GM12801 (cell line): Measurements from ENCODE around the gene CACNG1.

Experiments used
- TF ChIP-seq, protein P1 (sequence below): IDR thresholded peaks from one replicate; pipeline ENCODE4 v1.5.1; 2011; ENCODE audit warnings: control low read depth; ENCODE audit not compliant: insufficient read length; ENCODE audit errors: extremely low read depth

The CACNG1 gene

DNA sequence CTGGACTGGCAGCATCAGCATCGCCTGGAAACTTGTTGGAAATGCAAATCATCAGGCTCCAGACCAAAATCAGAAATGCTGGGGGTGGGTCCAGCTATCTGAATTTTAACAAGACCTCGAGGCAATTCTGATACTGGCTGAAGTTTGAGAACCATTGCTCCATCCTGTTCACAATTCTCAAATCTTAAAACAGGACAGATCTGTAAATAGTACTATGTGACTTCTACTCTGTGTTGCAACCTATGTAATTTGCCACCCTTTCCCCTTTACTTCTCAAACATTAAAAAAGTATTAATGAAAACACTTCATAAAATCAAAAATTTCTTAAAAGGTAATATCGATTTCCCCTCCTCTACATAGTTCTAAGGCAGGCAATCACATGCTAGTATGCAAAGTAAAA, 28.5 kb downstream of the CACNG1 start:
- TF ChIP-seq, protein P1, sequence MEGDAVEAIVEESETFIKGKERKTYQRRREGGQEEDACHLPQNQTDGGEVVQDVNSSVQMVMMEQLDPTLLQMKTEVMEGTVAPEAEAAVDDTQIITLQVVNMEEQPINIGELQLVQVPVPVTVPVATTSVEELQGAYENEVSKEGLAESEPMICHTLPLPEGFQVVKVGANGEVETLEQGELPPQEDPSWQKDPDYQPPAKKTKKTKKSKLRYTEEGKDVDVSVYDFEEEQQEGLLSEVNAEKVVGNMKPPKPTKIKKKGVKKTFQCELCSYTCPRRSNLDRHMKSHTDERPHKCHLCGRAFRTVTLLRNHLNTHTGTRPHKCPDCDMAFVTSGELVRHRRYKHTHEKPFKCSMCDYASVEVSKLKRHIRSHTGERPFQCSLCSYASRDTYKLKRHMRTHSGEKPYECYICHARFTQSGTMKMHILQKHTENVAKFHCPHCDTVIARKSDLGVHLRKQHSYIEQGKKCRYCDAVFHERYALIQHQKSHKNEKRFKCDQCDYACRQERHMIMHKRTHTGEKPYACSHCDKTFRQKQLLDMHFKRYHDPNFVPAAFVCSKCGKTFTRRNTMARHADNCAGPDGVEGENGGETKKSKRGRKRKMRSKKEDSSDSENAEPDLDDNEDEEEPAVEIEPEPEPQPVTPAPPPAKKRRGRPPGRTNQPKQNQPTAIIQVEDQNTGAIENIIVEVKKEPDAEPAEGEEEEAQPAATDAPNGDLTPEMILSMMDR, result no peak

DNA sequence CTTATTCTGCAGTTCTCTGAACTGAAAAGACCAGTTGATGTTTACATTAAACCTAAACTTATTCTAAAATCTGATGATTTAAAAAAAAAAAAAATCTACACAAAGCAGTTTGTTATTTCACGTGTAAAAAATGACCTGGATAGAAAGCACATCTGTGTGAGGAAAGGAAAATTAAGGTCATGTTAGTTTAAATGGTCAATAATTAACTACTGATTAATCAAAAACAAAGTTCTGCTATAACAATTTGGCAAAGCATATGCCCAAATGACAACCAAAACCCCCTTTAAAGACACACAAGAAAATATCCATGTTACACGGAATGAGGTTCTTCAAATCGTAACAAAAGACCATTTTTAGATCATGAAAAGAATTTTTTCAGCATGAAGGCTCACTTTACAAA, 30.4 kb downstream of the CACNG1 start:
- TF ChIP-seq, protein P1, result no peak

DNA sequence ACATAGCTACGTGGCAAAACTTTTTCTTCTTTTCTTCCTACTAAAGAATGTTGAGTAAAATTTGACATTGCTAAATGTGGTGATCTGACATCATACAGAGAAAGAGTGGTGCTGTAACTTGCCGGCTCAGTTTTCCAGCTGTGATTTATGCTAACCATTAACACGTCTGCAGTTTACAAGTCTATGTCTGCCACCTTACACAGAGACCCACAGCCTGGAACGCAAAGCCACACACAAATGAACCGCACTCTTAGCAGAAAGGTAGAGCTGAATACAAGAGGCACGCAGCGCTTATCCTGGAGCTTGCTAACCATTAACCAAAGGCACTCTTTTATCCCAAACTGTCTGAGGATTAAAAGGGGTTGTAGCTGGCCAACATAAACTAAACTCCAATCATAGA, 31.9 kb downstream of the CACNG1 start:
- TF ChIP-seq, protein P1, result no peak

DNA sequence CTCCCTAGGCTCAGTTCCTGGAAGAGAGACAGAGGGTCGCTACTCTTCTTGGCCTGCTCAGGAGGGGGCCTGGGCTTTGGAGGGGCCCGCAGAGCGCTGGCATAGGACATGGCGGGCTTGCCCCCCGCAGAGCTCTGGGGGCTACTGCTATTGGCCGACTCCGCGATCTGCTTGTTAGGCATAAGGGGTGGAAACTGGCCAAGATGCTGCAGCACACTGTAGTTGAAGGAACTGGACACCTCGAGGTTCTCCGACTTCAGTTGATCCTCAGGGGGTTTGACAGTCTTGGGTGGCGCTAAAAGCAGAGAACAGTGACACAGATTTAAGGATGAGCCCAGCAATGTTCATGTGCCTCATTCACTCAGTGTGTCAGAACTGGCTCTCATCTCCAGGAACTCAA, 33.9 kb downstream of the CACNG1 start:
- TF ChIP-seq, protein P1, result no peak

DNA sequence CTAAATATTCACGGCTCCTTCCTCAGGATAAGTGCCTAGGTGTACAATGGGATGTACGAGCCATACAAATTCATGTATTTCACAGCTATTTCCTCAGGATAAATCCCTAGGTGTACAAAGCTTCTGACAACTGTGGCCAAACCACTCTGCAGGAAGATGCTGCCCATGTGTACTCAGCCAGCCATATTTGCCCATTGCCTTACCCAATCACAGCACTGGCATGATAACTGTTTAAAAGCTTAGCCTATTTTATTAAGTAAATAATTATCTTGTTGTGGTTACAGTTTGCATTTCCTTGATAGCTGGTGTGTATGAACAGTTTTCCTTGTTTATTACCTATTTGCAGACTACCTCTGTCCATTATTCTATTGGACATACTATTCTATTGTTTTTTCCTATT, 35.1 kb downstream of the CACNG1 start:
- TF ChIP-seq, protein P1, result no peak

DNA sequence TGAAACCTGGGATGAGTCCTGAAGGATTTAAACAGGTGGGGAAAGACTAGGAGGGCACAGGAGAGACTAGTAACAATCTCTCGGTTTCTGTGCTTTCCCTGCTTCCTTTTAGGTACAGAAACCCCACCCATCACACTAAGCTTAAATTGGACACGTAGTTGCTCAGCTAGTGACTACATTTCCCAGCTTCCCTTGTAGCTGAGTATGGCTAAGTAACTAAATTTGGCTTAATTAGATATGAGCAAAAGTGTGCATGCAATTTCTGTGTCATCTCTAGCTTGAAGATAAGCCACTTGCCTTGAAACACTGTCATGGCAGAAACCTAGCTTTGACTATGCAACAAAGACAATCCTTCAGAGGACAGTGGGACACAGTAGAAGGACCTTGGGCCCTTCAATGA, 36.5 kb downstream of the CACNG1 start:
- TF ChIP-seq, protein P1, result no peak

DNA sequence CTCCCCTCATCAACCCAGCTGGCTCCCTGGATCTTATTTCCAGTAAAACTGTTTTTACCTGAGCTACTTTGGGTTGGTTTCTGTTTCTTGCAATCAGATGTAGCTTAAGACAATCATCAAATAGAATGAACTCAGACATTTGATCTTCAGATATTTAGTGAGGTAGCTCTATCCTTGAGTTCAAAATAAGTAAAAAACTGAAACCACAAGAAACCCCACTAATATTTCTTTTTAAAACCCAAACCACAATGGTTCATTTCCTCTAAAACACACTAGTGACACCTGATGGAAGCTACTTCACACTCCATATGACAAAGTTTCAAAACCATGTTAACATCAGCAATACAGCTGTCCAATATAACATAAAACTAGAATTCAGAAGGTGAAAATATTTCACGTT, 37.8 kb downstream of the CACNG1 start:
- TF ChIP-seq, protein P1, result no peak

DNA sequence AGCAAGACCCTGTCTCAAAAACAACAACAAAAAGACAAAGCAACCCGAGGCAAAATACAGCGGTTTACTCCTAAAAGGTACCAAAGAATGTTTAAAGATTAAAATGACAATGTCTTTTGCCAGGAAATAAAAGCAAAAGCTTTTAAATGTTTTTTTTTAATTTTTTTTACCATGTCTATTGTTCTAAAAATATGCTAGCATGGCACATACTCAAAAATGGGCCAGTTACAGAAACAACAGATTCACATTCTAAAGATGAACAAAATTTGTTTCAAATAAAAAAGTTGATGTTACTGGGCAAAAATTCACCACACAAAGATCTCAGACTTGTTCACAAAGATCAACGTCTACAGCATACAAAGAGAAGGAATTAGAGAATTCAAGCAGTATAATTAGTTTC, 41.1 kb downstream of the CACNG1 start:
- TF ChIP-seq, protein P1, result no peak
